HG02885 (cell line): ENCODE results near the gene C16orf74.
A peak's percentile ranks its signal among the peaks of the same experiment; 100 is the strongest.

ENCODE experiments used
- ATAC-seq: cut with Tn5 transposase; IDR thresholded peaks from one replicate; pipeline ENCODE4 v1.9.1; 2021; ENCODE audit warnings: mild to moderate bottlenecking; ENCODE audit not compliant: unreplicated experiment, poor library complexity

C16orf74 gene

GRCh38 chr16:85777583-85778310 lies 26.9 kb upstream of the C16orf74 start:
- no peak for ATAC-seq

GRCh38 chr16:85774811-85775210 lies 23.9 kb upstream of the C16orf74 start:
- no peak for ATAC-seq

GRCh38 chr16:85774136-85774535 lies 23.2 kb upstream of the C16orf74 start:
- ATAC-seq, result no peak

GRCh38 chr16:85773044-85773443 lies 22.1 kb upstream of the C16orf74 start:
- ATAC-seq, result no peak

GRCh38 chr16:85770741-85771140 lies 19.8 kb upstream of the C16orf74 start:
- ATAC-seq, result no peak

GRCh38 chr16:85768199-85768598 lies 17.3 kb upstream of the C16orf74 start:
- no peak for ATAC-seq

GRCh38 chr16:85767531-85767930 lies 16.6 kb upstream of the C16orf74 start:
- ATAC-seq, result no peak

GRCh38 chr16:85765767-85766166 lies 14.9 kb upstream of the C16orf74 start:
- no peak for ATAC-seq

- no peak for ATAC-seq
Measured at GRCh38 chr16:85765211-85765610, 14.3 kb upstream of the C16orf74 start.

GRCh38 chr16:85763616-85764015 lies 12.7 kb upstream of the C16orf74 start:
- ATAC-seq, result no peak

- no peak for ATAC-seq
Measured at GRCh38 chr16:85762970-85763369, 12.1 kb upstream of the C16orf74 start.

- ATAC-seq, result no peak
Measured at GRCh38 chr16:85761861-85762260, 11.0 kb upstream of the C16orf74 start.

GRCh38 chr16:85759631-85760419 lies 8.9 kb upstream of the C16orf74 start:
- no peak for ATAC-seq

GRCh38 chr16:85759136-85759535 lies 8.2 kb upstream of the C16orf74 start:
- no peak for ATAC-seq

GRCh38 chr16:85757341-85757822 lies 6.5 kb upstream of the C16orf74 start:
- ATAC-seq, result peak; percentile 33

GRCh38 chr16:85755929-85756768 lies 5.3 kb upstream of the C16orf74 start:
- peak; percentile 53 for ATAC-seq

- ATAC-seq, result no peak
Measured at GRCh38 chr16:85754413-85754812, 3.5 kb upstream of the C16orf74 start.

GRCh38 chr16:85753976-85754375 lies 3.1 kb upstream of the C16orf74 start:
- ATAC-seq, result no peak

- ATAC-seq, result no peak
Measured at GRCh38 chr16:85753559-85753958, 2.7 kb upstream of the C16orf74 start.

GRCh38 chr16:85752511-85753420 lies 1.9 kb upstream of the C16orf74 start:
- ATAC-seq, result no peak
